ENCODE data around the gene CYP4F11. TPM values are rescaled to one million over a fixed set of nuclear protein-coding genes. Genes with fewer than 3 reads are reported as not detected.
"Not testable (repeated sequence)": the region's sequence is repeated elsewhere in the genome, so short reads cannot be mapped to it uniquely, and the experiment has no call there.

CYP4F11 gene
- total RNA-seq, 1 experiment from 2014 or later, result 0.21 TPM

GRCh38 chr19:15873771-15874170, 60.6 kb downstream of the CYP4F11 start:
- H3K4me3 ChIP-seq (ENCODE audit: low read depth in 2 of 2, low read length in 2 of 2); H3K4me1 ChIP-seq (ENCODE audit: control insufficient read depth, insufficient read depth, low read length); H3K27ac ChIP-seq (ENCODE audit: low read length); DNase-seq (ENCODE audit: low read depth, low spot score); CTCF ChIA-PET; ATAC-seq; in situ Hi-C loops (cut with HindIII; ENCODE audit: low pct_unique_long_range_greater_than_20kb, low sequenced_read_pairs); BruUV-seq (replicated peaks); H3K27me3 ChIP-seq (ENCODE audit: control insufficient read depth, insufficient read depth, low read length); H3K9me3 ChIP-seq (ENCODE audit: control insufficient read depth, insufficient read depth, low read depth, low read length); intact Hi-C loops (cut with micrococcal nuclease; ENCODE audit: unreplicated experiment); H3K36me3 ChIP-seq (ENCODE audit: control insufficient read depth, insufficient read depth, low read length): not testable (repeated sequence)
- POLR2A ChIA-PET, result interaction anchor here (0.6 kb wide), 1 partner anchor 242 kb away, joined by 4 read pairs; no protein-coding TSS in a partner anchor

GRCh38 chr19:15871570-15871969, 62.8 kb downstream of the CYP4F11 start:
- POLR2A ChIA-PET, result no interaction called here
- peaks cover 2% of the 10 kb centered on the region; the same call in 1 of the 2 replicates for H3K27me3 ChIP-seq (ENCODE audit: control insufficient read depth, insufficient read depth, low read length)
- BruUV-seq (replicated peaks), result no TSS peak
- no peaks in the 10 kb centered on the region for H3K9me3 ChIP-seq (ENCODE audit: control insufficient read depth, insufficient read depth, low read depth, low read length)
- no peak for TF ChIP-seq TCF7L2 (IDR thresholded peaks at IDR 0.05; ENCODE audit: low read depth, low read length)
- no peak for TF ChIP-seq REST (IDR thresholded peaks at IDR 0.05; ENCODE audit: insufficient read depth in 1 of 2, low read depth in 2 of 2, low read length in 1 of 2)
- TF ChIP-seq CTCF (IDR thresholded peaks at IDR 0.05), result no peak
- no peak for TF ChIP-seq SIN3A (IDR thresholded peaks at IDR 0.05; ENCODE audit: borderline replicate concordance, insufficient read depth, low read depth, low read length)
- no peak for TF ChIP-seq POLR2AphosphoS5 (IDR thresholded peaks at IDR 0.05; ENCODE audit: low read depth, low read length)
- intact Hi-C loops (cut with micrococcal nuclease; ENCODE audit: unreplicated experiment), result no loop called here
- no peak for ATAC-seq
- H3K36me3 ChIP-seq (ENCODE audit: control insufficient read depth, insufficient read depth, low read length), result no peaks in the 10 kb centered on the region
- in situ Hi-C loops (cut with HindIII; ENCODE audit: low pct_unique_long_range_greater_than_20kb, low sequenced_read_pairs), result no loop called here
- CTCF ChIA-PET, result no interaction called here
- H3K4me1 ChIP-seq (ENCODE audit: control insufficient read depth, insufficient read depth, low read length), result no peaks in the 10 kb centered on the region
- no peak for DNase-seq (ENCODE audit: low read depth, low spot score)
- H3K27ac ChIP-seq (ENCODE audit: low read length), result no peak overlapping the region
- H3K4me3 ChIP-seq (ENCODE audit: low read depth in 2 of 2, low read length in 2 of 2), result no peak overlapping the region

GRCh38 chr19:15869873-15870272, 64.5 kb downstream of the CYP4F11 start:
- TF ChIP-seq REST (IDR thresholded peaks at IDR 0.05; ENCODE audit: insufficient read depth in 1 of 2, low read depth in 2 of 2, low read length in 1 of 2) (no peak), CTCF (IDR thresholded peaks at IDR 0.05) (no peak), POLR2AphosphoS5 (IDR thresholded peaks at IDR 0.05; ENCODE audit: low read depth, low read length) (no peak), SIN3A (IDR thresholded peaks at IDR 0.05; ENCODE audit: borderline replicate concordance, insufficient read depth, low read depth, low read length) (no peak), TCF7L2 (IDR thresholded peaks at IDR 0.05; ENCODE audit: low read depth, low read length) (no peak)
- no peak overlapping the region for H3K4me3 ChIP-seq (ENCODE audit: low read depth in 2 of 2, low read length in 2 of 2)
- POLR2A ChIA-PET, result no interaction called here
- no peak for ATAC-seq
- intact Hi-C loops (cut with micrococcal nuclease; ENCODE audit: unreplicated experiment), result no loop called here
- CTCF ChIA-PET, result interaction anchor here (0.6 to 0.7 kb wide), 2 partner anchors 316 to 992 kb away, joined by 3 to 5 read pairs; no protein-coding TSS in a partner anchor
- H3K4me1 ChIP-seq (ENCODE audit: control insufficient read depth, insufficient read depth, low read length), result no peaks in the 10 kb centered on the region
- H3K9me3 ChIP-seq (ENCODE audit: control insufficient read depth, insufficient read depth, low read depth, low read length), result no peaks in the 10 kb centered on the region
- no peak for DNase-seq (ENCODE audit: low read depth, low spot score)
- no peaks in the 10 kb centered on the region for H3K36me3 ChIP-seq (ENCODE audit: control insufficient read depth, insufficient read depth, low read length)
- in situ Hi-C loops (cut with HindIII; ENCODE audit: low pct_unique_long_range_greater_than_20kb, low sequenced_read_pairs), result no loop called here
- H3K27me3 ChIP-seq (ENCODE audit: control insufficient read depth, insufficient read depth, low read length), result no peaks in the 10 kb centered on the region; the same call in 1 of the 2 replicates
- no peak overlapping the region for H3K27ac ChIP-seq (ENCODE audit: low read length)
- BruUV-seq (replicated peaks), result no TSS peak
